ENCODE data around the gene IFNA16. TPM values are rescaled to one million over a fixed set of nuclear protein-coding genes. Genes with fewer than 3 reads are reported as not detected.
"Not testable (repeated sequence)": the region's sequence is repeated elsewhere in the genome, so short reads cannot be mapped to it uniquely, and the experiment has no call there.

The IFNA16 gene
- total and polyA plus RNA-seq, 2 experiments from 2014 or later = not detected

DNA sequence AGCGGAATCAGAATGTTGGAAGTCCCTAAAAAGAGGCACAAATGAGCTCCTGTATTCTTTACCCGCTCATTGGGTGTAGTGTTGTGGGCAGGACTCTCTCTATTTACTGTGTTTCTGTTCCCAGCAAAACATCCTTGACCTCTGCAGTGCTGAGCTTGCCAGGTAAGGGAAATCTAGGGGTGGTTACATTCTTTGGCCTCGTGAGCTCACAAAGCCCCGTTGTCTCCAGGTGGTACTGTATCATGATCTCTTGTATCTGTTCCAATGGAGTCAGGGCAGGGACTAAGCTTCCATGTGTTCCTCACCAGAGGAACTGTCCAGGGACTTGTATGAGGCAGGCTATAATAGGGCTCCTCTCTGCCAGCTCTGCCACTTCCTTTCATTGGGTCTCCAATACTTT is 34.5 kb upstream of the IFNA16 start:
- Histone ChIP-seq H4K20me1 (ENCODE audit: insufficient read depth, poor library complexity, severe bottlenecking) (no peaks in the 10 kb centered on the region), H3K27me3 (peaks cover 29% of the 10 kb centered on the region), H3K79me2 (no peaks in the 10 kb centered on the region), H3K4me2 (no peak overlapping the region), H3K4me3 (no peak overlapping the region), H3K9me3 (ENCODE audit: low read depth) (no peaks in the 10 kb centered on the region), H3K27ac (no peak overlapping the region), H3K4me1 (ENCODE audit: insufficient read depth) (no peaks in the 10 kb centered on the region), H2AFZ (no peak overlapping the region), H3K9me2 (replicated peaks; ENCODE audit: insufficient read depth) (no peaks in the 10 kb centered on the region), H3K36me3 (replicated peaks; ENCODE audit: insufficient read depth, low read depth) (no peaks in the 10 kb centered on the region)
- 70% methylated on average over 4 of the region's 4 CpGs for WGBS (ENCODE audit: low lambda C conversion rate, missing lambda C conversion rate)
- no peak for TF ChIP-seq EZH2phosphoT487 (IDR thresholded peaks at IDR 0.05; ENCODE audit: low read depth, severe bottlenecking, unreplicated experiment)
- TF ChIP-seq EZH2 (IDR thresholded peaks at IDR 0.05; ENCODE audit: borderline replicate concordance) = no peak
- TF ChIP-seq, protein P1, sequence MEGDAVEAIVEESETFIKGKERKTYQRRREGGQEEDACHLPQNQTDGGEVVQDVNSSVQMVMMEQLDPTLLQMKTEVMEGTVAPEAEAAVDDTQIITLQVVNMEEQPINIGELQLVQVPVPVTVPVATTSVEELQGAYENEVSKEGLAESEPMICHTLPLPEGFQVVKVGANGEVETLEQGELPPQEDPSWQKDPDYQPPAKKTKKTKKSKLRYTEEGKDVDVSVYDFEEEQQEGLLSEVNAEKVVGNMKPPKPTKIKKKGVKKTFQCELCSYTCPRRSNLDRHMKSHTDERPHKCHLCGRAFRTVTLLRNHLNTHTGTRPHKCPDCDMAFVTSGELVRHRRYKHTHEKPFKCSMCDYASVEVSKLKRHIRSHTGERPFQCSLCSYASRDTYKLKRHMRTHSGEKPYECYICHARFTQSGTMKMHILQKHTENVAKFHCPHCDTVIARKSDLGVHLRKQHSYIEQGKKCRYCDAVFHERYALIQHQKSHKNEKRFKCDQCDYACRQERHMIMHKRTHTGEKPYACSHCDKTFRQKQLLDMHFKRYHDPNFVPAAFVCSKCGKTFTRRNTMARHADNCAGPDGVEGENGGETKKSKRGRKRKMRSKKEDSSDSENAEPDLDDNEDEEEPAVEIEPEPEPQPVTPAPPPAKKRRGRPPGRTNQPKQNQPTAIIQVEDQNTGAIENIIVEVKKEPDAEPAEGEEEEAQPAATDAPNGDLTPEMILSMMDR (IDR thresholded peaks at IDR 0.05; ENCODE audit: poor library complexity) = no peak
- no peak for DNase-seq (ENCODE audit: low spot score)

DNA sequence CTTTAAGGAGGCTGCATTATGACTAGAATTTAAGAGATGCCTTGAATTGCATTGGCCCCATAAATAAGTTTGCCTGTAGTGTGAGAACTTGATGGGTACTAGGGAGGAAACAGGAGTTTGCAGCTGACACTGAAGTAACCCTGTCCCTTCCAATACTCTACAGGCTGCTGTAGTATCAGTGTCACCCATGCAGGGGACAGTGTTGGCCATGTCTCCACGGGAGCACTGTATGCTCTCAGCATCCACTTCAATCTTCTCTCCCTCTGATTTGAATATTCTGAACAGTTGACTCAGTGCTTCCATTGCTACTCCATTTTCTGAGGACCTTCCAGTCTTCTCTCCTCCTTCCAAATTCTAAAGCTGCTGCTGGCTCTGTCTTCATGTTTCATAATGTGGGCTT is 34.1 kb upstream of the IFNA16 start:
- Histone ChIP-seq H3K27me3 (peaks cover 25% of the 10 kb centered on the region), H2AFZ (no peak overlapping the region), H4K20me1 (ENCODE audit: insufficient read depth, poor library complexity, severe bottlenecking) (no peaks in the 10 kb centered on the region), H3K4me2 (no peak overlapping the region), H3K4me1 (ENCODE audit: insufficient read depth) (no peaks in the 10 kb centered on the region), H3K36me3 (replicated peaks; ENCODE audit: insufficient read depth, low read depth) (no peaks in the 10 kb centered on the region), H3K4me3 (no peak overlapping the region), H3K9me2 (replicated peaks; ENCODE audit: insufficient read depth) (no peaks in the 10 kb centered on the region), H3K27ac (no peak overlapping the region), H3K9me3 (ENCODE audit: low read depth) (no peaks in the 10 kb centered on the region), H3K79me2 (no peaks in the 10 kb centered on the region)
- DNase-seq (ENCODE audit: low spot score) = no peak
- WGBS (ENCODE audit: low lambda C conversion rate, missing lambda C conversion rate) = 18% methylated on average over 1 of the region's 1 CpG
- TF ChIP-seq, protein P1 (IDR thresholded peaks at IDR 0.05; ENCODE audit: poor library complexity) = no peak

DNA sequence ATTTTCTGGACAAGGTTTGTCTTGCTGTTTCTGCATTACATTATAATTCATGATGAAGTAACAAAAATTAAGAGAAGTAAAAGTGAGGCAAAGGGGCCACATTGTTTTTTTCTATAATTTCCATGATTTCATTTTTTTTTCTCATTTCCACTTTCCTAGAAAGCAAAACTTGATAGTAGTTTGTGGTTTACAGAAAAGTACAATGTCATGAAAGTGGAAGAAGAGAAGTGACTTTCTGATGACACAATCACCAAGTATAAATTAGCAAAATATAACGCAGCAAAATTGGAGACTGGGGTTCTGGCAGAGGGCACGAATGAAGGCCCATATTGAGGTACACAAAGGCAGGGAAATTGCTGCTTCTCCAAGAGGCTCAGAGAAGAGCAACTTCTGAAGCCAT is 27.7 kb upstream of the IFNA16 start:
- Histone ChIP-seq H3K9me3 (ENCODE audit: low read depth) (no peaks in the 10 kb centered on the region), H3K27me3 (peaks cover 12% of the 10 kb centered on the region), H4K20me1 (ENCODE audit: insufficient read depth, poor library complexity, severe bottlenecking) (no peaks in the 10 kb centered on the region), H3K4me2 (no peak overlapping the region), H3K4me1 (ENCODE audit: insufficient read depth) (no peaks in the 10 kb centered on the region), H3K27ac (no peak overlapping the region), H2AFZ (no peak overlapping the region), H3K79me2 (no peaks in the 10 kb centered on the region), H3K36me3 (replicated peaks; ENCODE audit: insufficient read depth, low read depth) (no peaks in the 10 kb centered on the region), H3K4me3 (no peak overlapping the region), H3K9me2 (replicated peaks; ENCODE audit: insufficient read depth) (no peaks in the 10 kb centered on the region)
- DNase-seq (ENCODE audit: low spot score) = no peak
- no peak for TF ChIP-seq EZH2phosphoT487 (IDR thresholded peaks at IDR 0.05; ENCODE audit: low read depth, severe bottlenecking, unreplicated experiment)
- no peak for TF ChIP-seq EZH2 (IDR thresholded peaks at IDR 0.05; ENCODE audit: borderline replicate concordance)
- TF ChIP-seq, protein P1 (IDR thresholded peaks at IDR 0.05; ENCODE audit: poor library complexity) = no peak
- 72% methylated on average over 2 of the region's 2 CpGs for WGBS (ENCODE audit: low lambda C conversion rate, missing lambda C conversion rate)

DNA sequence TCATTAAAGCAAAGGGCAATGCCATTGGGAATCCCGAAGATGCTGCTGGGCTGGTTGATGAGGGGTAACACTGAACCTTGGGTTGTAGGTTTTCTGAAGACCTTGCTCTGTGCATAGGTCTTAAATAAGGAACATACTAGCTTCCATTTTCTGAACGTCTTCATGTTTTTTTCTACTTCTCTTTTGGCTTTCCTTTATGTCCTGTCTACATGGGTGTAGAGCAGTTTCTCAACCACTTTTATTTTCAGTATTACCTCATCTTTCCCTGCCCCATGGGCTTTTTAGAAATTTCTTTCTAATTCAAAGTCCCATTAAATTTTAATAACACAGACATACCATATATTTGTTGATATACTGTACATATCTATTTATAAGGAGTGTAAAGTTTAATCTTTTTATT is 22.8 kb upstream of the IFNA16 start, which contains the start of gene IFNA14:
TSS of gene IFNA14 (minus strand) at position 95 of the 400 bp plus-strand sequence. CDS start at position 25, 70 bp downstream.
- WGBS (ENCODE audit: low lambda C conversion rate, missing lambda C conversion rate) = 85% methylated on average over 2 of the region's 2 CpGs
- Histone ChIP-seq H3K36me3 (replicated peaks; ENCODE audit: insufficient read depth, low read depth) (no peaks in the 10 kb centered on the region), H3K4me3 (no peak within 1 kb of the TSS), H4K20me1 (ENCODE audit: insufficient read depth, poor library complexity, severe bottlenecking) (no peaks in the 10 kb centered on the region), H2AFZ (no peak within 1 kb of the TSS), H3K4me2 (no peak within 1 kb of the TSS), H3K9me2 (replicated peaks; ENCODE audit: insufficient read depth) (no peaks in the 10 kb centered on the region), H3K27me3 (peaks cover 14% of the 10 kb centered on the region), H3K9me3 (ENCODE audit: low read depth) (no peaks in the 10 kb centered on the region), H3K4me1 (ENCODE audit: insufficient read depth) (no peaks in the 10 kb centered on the region), H3K79me2 (no peaks in the 10 kb centered on the region), H3K27ac (no peak within 1 kb of the TSS)
- TF ChIP-seq EZH2 (IDR thresholded peaks at IDR 0.05; ENCODE audit: borderline replicate concordance) (no peak), EZH2phosphoT487 (IDR thresholded peaks at IDR 0.05; ENCODE audit: low read depth, severe bottlenecking, unreplicated experiment) (no peak)
- TF ChIP-seq, protein P1 (IDR thresholded peaks at IDR 0.05; ENCODE audit: poor library complexity) = no peak
- DNase-seq (ENCODE audit: low spot score) = no peak

GRCh38 chr9:21236360-21236714 is 19.2 kb upstream of the IFNA16 start:
- 29% methylated on average over 1 of the region's 1 CpG for WGBS (ENCODE audit: low lambda C conversion rate, missing lambda C conversion rate)

More at GRCh38 chr9:21236360-21236714, 19.2 kb upstream of the IFNA16 start:
- not testable (repeated sequence) for H3K9me2 ChIP-seq (replicated peaks; ENCODE audit: insufficient read depth); H3K4me3 ChIP-seq; H2AFZ ChIP-seq; H4K20me1 ChIP-seq (ENCODE audit: insufficient read depth, poor library complexity, severe bottlenecking); H3K27ac ChIP-seq; H3K9me3 ChIP-seq (ENCODE audit: low read depth); H3K27me3 ChIP-seq; H3K79me2 ChIP-seq; H3K36me3 ChIP-seq (replicated peaks; ENCODE audit: insufficient read depth, low read depth); DNase-seq (ENCODE audit: low spot score); H3K4me2 ChIP-seq; H3K4me1 ChIP-seq (ENCODE audit: insufficient read depth)
